HCT116 (cell line): ENCODE data around the gene NME9. TPM values are rescaled to one million over a fixed set of nuclear protein-coding genes. Genes with fewer than 3 reads are reported as not detected.

Experiments used
- ATAC-seq: fragments of 200-7000 bp; cut with Tn5 transposase; 2 replicates; pipeline ENCODE4 v1.9.1; 2020; ENCODE audit warnings: mild to moderate bottlenecking, moderate library complexity
- BruUV-seq: library from RNA; stranded (reverse); fragments of 400-500 nt; replicated peaks from 2 replicates; lab custom pipeline; 2021; lab: Mats Ljungman, UMichigan
- CTCF ChIA-PET: fragments of 300-600 bp; sonication (Branson Sonifier 250); formaldehyde crosslinking; loops from one replicate; lab custom pipeline; 2021; ENCODE audit warnings: antibody characterized with exemption; lab: Charles Lee
- POLR2A ChIA-PET: fragments of 300-600, 350-600 bp; sonication (Branson Sonifier 250); formaldehyde crosslinking; loops from one replicate; lab custom pipeline; 2021; ENCODE audit warnings: antibody characterized with exemption; lab: Charles Lee
- RAD21 ChIA-PET, 2 experiments: fragments of 300-600 bp; sonication (Branson Sonifier 250); formaldehyde crosslinking; loops; one replicate each; lab custom pipeline; 2023; ENCODE audit warnings: low total read pairs in 2 of 2; ENCODE audit not compliant: uncharacterized antibody in 2 of 2, unreplicated experiment in 2 of 2, low non-redundant PET in 1 of 2; lab: Charles Lee
- DNase-seq: peaks from one replicate; pipeline ENCODE4 v3.0.0-alpha.2; 2010; ENCODE audit warnings: low read depth, low spot score
- H2AFZ ChIP-seq: fragments of 200-600 bp; shearing (Covaris generic), sonication (generic); 2 replicates; pipeline ENCODE4 v1.6.1; 2017; ENCODE audit warnings: low read depth, mixed run types, mixed read lengths, antibody characterized with exemption, low read length; ENCODE audit not compliant: poor library complexity, severe bottlenecking
- H3K27ac ChIP-seq: 2 replicates; pipeline ENCODE4 v1.5.1; 2012; ENCODE audit warnings: low read depth, low read length
- H3K27me3 ChIP-seq: fragments of 200-600 bp; sonication (generic); 2 replicates; pipeline ENCODE4 v1.6.1; 2016; ENCODE audit warnings: mixed run types, low read length, mixed read lengths; ENCODE audit not compliant: insufficient read depth
- H3K36me3 ChIP-seq, 2 experiments: fragments of 200-500 bp in 1 of 2; fragments of 200-600 bp in 1 of 2; sonication (Bioruptor generic) in 1 of 2; sonication (generic) in 1 of 2; 2 replicates each; pipeline versions ENCODE4 v1.5.1 to v1.6.1; 2014 to 2016; ENCODE audit warnings: low read length in 2 of 2, inconsistent platforms in 1 of 2, mixed read lengths in 1 of 2, mixed run types in 1 of 2; ENCODE audit not compliant: insufficient read depth in 2 of 2, control insufficient read depth in 1 of 2
- H3K4me1 ChIP-seq, 2 experiments: fragments of 200-600 bp in 1 of 2; sonication (generic) in 1 of 2; 2 replicates each; pipeline versions ENCODE4 v1.5.1 to v1.6.1; 2012 to 2017; ENCODE audit warnings: low read length in 2 of 2, inconsistent platforms in 1 of 2, mild to moderate bottlenecking in 1 of 2, mixed read lengths in 1 of 2, mixed run types in 1 of 2, moderate library complexity in 1 of 2; ENCODE audit not compliant: insufficient read depth in 2 of 2, control insufficient read depth in 1 of 2
- H3K4me2 ChIP-seq: fragments of 200-600 bp; sonication (generic); 2 replicates; pipeline ENCODE4 v1.6.1; 2017; ENCODE audit warnings: mixed run types, low read length, mixed read lengths
- H3K4me3 ChIP-seq, 2 experiments: fragments of 200-600 bp in 1 of 2; sonication (generic) in 1 of 2; replicated peaks in 1 of 2; 2 replicates each; pipeline ENCODE4 v1.5.1; 2011 to 2016; ENCODE audit warnings: low read length in 2 of 2, control low read depth in 1 of 2, low read depth in 1 of 2, mild to moderate bottlenecking in 1 of 2, mixed read lengths in 1 of 2, mixed run types in 1 of 2
- H3K79me2 ChIP-seq: fragments of 200-600 bp; sonication (generic); 2 replicates; pipeline ENCODE4 v1.6.1; 2017; ENCODE audit warnings: mild to moderate bottlenecking, mixed run types, low read length, moderate library complexity, mixed read lengths; ENCODE audit not compliant: insufficient read depth
- H3K9ac ChIP-seq: fragments of 200-600 bp; sonication (generic); 2 replicates; pipeline ENCODE4 v1.6.1; 2016; ENCODE audit warnings: low read length, mixed read lengths
- H3K9me2 ChIP-seq: fragments of 200-600 bp; sonication (generic), shearing (Covaris generic); 2 replicates; pipeline ENCODE4 v1.6.1; 2017; ENCODE audit warnings: mixed run types, mild to moderate bottlenecking, moderate library complexity; ENCODE audit not compliant: insufficient read depth
- H3K9me3 ChIP-seq, 2 experiments: fragments of 200-500 bp in 1 of 2; fragments of 200-600 bp in 1 of 2; sonication (Bioruptor generic) in 1 of 2; sonication (generic) in 1 of 2; 2 replicates each; pipeline ENCODE4 v1.6.1; 2014 to 2017; ENCODE audit warnings: low read length in 2 of 2, mixed read lengths in 2 of 2, inconsistent platforms in 1 of 2, low read depth in 1 of 2, mild to moderate bottlenecking in 1 of 2, mixed run types in 1 of 2, moderate library complexity in 1 of 2; ENCODE audit not compliant: control insufficient read depth in 1 of 2, insufficient read depth in 1 of 2
- H4K20me1 ChIP-seq: fragments of 200-600 bp; sonication (generic), shearing (Covaris generic); 2 replicates; pipeline ENCODE4 v1.6.1; 2017; ENCODE audit warnings: mixed run types, mild to moderate bottlenecking, moderate library complexity; ENCODE audit not compliant: insufficient read depth
- CBX3 ChIP-seq: IDR thresholded peaks from 2 replicates; pipeline ENCODE4 v1.6.1; 2012; ENCODE audit warnings: low read depth
- ELF1 ChIP-seq: IDR thresholded peaks from 2 replicates; pipeline ENCODE4 v1.6.1; 2012; ENCODE audit warnings: low read depth, borderline replicate concordance
- EZH2 ChIP-seq: fragments of 200-600 bp; sonication (generic); IDR thresholded peaks from 2 replicates; pipeline ENCODE4 v1.6.1; 2017; ENCODE audit warnings: antibody characterized with exemption, mixed run types
- JUND ChIP-seq: IDR thresholded peaks from 2 replicates; pipeline ENCODE4 v1.6.1; 2012
- POLR2A ChIP-seq: IDR thresholded peaks from 2 replicates; pipeline ENCODE4 v1.7.0; 2011; ENCODE audit warnings: borderline replicate concordance; ENCODE audit not compliant: insufficient read depth, insufficient read length; ENCODE audit errors: extremely low read depth
- SIN3A ChIP-seq: IDR thresholded peaks from 2 replicates; pipeline ENCODE4 v1.6.1; 2012; ENCODE audit warnings: low read depth
- SRF ChIP-seq: IDR thresholded peaks from 2 replicates; pipeline ENCODE4 v1.6.1; 2012; ENCODE audit warnings: low read depth
- TCF7L2 ChIP-seq: IDR thresholded peaks from 2 replicates; pipeline ENCODE4 v1.7.0; 2011; ENCODE audit warnings: borderline replicate concordance, inconsistent platforms; ENCODE audit not compliant: insufficient read depth, insufficient read length; ENCODE audit errors: extremely low read depth
- ZFX ChIP-seq: fragments of 450-650 bp; IDR thresholded peaks from 2 replicates; pipeline ENCODE4 v1.6.1; 2017
- intact Hi-C: fragments of 100-400 bp; cut with micrococcal nuclease; formaldehyde crosslinking; loops from 2 replicates; pipeline ENCODE4 v1.10.0; 2022
- total RNA-seq: library from RNA; stranded (reverse); gene quantifications from one replicate; pipeline ENCODE4 v1.2.1, GENCODE V29; 2021; ENCODE audit not compliant: unreplicated experiment
- TF ChIP-seq, protein P1 (sequence below), 3 experiments: fragments of 200-600 bp in 1 of 3; sonication (generic) in 1 of 3; IDR thresholded peaks in 2 of 3; conservative IDR thresholded peaks in 1 of 3; 2 replicates each; pipeline ENCODE4 v1.5.1; 2012 to 2017; ENCODE audit warnings: low read depth in 2 of 3, low read length in 2 of 3, antibody characterized with exemption in 1 of 3, borderline replicate concordance in 1 of 3, control low read depth in 1 of 3, mild to moderate bottlenecking in 1 of 3, mixed read lengths in 1 of 3, mixed run types in 1 of 3, moderate library complexity in 1 of 3; ENCODE audit not compliant: insufficient read depth in 1 of 3

The NME9 gene
- total RNA-seq, 1 experiment from 2014 or later: 0.79 TPM

DNA sequence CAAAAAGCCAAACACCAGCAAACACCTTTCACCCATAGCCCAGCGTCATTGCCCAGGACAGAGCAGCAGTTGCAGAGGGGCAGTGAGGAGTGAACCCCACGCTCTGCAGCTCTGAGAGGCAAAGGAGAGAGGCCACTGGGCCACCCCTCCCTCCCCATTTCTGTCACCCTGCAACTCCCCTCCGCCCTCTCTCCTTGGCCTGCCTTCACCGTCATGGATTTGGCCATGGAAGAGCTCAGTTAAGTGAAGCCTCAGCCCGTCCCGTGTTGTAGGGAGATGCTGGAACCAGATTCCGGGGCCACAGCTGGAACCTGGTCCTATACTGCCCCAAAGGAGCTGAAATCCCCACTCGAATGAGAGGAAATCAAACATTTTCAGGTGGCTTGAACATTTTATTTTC lies 40.7 kb upstream of the NME9 start:
- Histone ChIP-seq H3K79me2 (no peaks in the 10 kb centered on the region), H4K20me1 (no peaks in the 10 kb centered on the region), H3K36me3 (no peaks in the 10 kb centered on the region; a peak in 1 of 4 replicates), H2AFZ (no peak overlapping the region), H3K27me3 (no peaks in the 10 kb centered on the region), H3K4me1 (peaks cover 8 to 9% of the 10 kb centered on the region in 2 experiments), H3K4me3 (no peak overlapping the region), H3K9me3 (no peaks in the 10 kb centered on the region), H3K9me2 (no peaks in the 10 kb centered on the region), H3K27ac (no peak overlapping the region), H3K4me2 (no peak overlapping the region), H3K9ac (no peak overlapping the region)
- TF ChIP-seq TCF7L2: no peak
- no peak for TF ChIP-seq ELF1
- ATAC-seq (no peak), DNase-seq (no peak)
- ChIA-PET POLR2A (no interaction called here), CTCF (no interaction called here), RAD21 (no interaction called here)
- no TSS peak for BruUV-seq
- intact Hi-C loops: no loop called here

DNA sequence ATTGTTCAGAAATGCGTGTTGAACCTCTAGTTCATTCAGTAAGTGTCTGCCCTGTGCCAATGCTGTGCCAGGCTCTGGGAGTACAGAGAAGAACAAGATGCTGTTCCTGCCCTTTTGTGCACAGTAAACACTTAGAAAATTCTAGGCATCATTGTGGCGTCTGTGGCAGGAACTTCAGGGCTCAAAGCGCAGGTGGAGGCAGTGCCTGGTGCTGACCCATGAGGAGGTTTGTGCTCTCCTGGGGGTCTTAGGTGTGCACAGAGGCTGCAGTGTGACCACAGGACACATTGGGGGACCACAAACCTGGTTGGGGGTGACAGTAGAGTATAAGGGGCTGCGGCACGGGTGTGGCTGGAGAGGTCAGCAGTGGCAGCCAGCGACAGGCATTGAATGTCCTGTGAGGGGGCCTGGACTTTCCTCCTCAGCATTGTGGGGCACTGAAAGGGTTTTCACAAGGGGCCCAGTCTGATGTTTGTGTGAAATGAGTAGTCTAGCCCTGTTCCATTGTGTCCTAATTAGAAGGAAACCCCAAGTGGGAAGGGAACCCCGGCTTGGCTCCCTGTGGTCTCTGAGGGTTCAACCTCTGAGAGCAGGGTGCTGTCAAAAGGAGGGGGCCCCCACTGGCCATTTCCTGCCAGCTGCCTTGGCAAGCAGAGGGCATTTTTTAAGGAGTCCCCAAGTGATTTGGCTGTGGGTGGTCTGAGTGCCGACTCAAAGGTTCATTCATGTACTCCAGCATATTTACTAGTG lies 39.7 kb upstream of the NME9 start:
- DNase-seq: no peak
- BruUV-seq: no TSS peak

More for the DNA sequence above, 39.7 kb upstream of the NME9 start:
- Histone ChIP-seq H3K4me2 (no peak overlapping the region), H3K9me3 (no peaks in the 10 kb centered on the region), H2AFZ (no peak overlapping the region), H3K9ac (no peak overlapping the region), H3K4me1 (peaks cover 8 to 9% of the 10 kb centered on the region in 2 experiments), H3K9me2 (no peaks in the 10 kb centered on the region), H3K79me2 (no peaks in the 10 kb centered on the region), H4K20me1 (no peaks in the 10 kb centered on the region), H3K4me3 (no peak overlapping the region), H3K27ac (no peak overlapping the region), H3K36me3 (no peaks in the 10 kb centered on the region; a peak in 1 of 4 replicates), H3K27me3 (no peaks in the 10 kb centered on the region)
- ChIA-PET POLR2A (no interaction called here), RAD21 (no interaction called here), CTCF (no interaction called here)
- ATAC-seq: no peak
- TF ChIP-seq JUND (no peak), EZH2 (no peak), SIN3A (no peak), POLR2A (no peak), CBX3 (no peak), SRF (no peak), ZFX (no peak)
- TF ChIP-seq, protein P1, sequence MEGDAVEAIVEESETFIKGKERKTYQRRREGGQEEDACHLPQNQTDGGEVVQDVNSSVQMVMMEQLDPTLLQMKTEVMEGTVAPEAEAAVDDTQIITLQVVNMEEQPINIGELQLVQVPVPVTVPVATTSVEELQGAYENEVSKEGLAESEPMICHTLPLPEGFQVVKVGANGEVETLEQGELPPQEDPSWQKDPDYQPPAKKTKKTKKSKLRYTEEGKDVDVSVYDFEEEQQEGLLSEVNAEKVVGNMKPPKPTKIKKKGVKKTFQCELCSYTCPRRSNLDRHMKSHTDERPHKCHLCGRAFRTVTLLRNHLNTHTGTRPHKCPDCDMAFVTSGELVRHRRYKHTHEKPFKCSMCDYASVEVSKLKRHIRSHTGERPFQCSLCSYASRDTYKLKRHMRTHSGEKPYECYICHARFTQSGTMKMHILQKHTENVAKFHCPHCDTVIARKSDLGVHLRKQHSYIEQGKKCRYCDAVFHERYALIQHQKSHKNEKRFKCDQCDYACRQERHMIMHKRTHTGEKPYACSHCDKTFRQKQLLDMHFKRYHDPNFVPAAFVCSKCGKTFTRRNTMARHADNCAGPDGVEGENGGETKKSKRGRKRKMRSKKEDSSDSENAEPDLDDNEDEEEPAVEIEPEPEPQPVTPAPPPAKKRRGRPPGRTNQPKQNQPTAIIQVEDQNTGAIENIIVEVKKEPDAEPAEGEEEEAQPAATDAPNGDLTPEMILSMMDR (IDR thresholded peaks at IDR 0.05 in 2 of 3, conservative IDR thresholded peaks at IDR 0.05 in 1 of 3; ENCODE audit: borderline replicate concordance in 1 of 3, insufficient read depth in 1 of 3, low read depth in 2 of 3, low read length in 2 of 3): no peak
- intact Hi-C loops: no loop called here
